Measurements from ENCODE around the gene DDIT3.
"Not testable (repeated sequence)": the region's sequence is repeated elsewhere in the genome, so short reads cannot be mapped to it uniquely, and the experiment has no call there.

The DDIT3 gene

DNA sequence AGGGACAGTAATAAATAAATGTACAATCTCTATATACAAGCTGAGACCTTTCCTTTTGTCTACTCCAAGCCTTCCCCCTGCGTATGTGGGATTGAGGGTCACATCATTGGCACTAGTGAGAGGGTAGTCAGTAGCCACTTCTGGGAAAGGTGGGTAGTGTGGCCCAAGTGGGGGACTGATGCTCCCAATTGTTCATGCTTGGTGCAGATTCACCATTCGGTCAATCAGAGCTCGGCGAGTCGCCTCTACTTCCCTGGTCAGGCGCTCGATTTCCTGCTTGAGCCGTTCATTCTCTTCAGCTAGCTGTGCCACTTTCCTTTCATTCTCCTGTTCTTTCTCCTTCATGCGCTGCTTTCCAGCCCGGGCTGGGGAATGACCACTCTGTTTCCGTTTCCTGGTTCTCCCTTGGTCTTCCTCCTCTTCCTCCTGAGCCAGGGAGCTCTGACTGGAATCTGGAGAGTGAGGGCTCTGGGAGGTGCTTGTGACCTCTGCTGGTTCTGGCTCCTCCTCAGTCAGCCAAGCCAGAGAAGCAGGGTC is 3.6 kb downstream of the DDIT3 start:
- no peak for TF ChIP-seq POLR2A (IDR thresholded peaks at IDR 0.05; ENCODE audit: low read depth, low read length)
- TF ChIP-seq TAF1 (IDR thresholded peaks at IDR 0.05; ENCODE audit: borderline replicate concordance, low read depth, low read length), result no peak
- TF ChIP-seq POLR2AphosphoS5 (IDR thresholded peaks at IDR 0.05; ENCODE audit: low read depth, low read length), result no peak
- FAIRE-seq (no peak), DNase-seq (ENCODE audit: insufficient read length) (no peak)

DNA sequence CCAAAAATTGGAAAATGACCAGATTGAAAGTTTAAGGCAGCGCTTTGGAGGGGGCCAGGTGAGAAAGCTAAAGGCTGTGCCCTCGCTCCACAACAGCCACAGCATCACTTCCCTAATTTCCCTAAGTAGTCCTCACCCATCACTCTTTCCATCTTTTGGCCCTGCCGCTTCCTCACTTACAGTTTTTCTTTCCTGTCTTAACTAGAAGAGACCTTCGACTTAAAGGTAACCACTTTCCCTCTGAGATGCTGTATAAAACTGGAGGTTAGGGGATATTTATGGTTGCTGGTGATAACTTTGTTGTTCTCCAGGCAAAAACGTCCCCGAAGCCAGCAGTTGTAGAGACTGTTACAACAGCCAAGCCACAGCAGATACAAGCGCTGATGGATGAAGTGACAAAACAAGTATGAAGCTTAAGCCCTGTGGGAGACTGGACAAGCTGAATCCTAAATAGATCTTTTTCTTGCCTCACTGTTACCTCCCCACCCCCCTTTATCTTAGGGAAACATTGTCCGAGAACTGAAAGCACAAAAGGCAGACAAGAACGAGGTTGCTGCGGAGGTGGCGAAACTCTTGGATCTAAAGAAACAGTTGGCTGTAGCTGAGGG is 4.3 kb downstream of the DDIT3 start:
- no peak for DNase-seq (ENCODE audit: insufficient read length)
- no peak for FAIRE-seq
- no peak for TF ChIP-seq POLR2A (IDR thresholded peaks at IDR 0.05; ENCODE audit: low read depth, low read length)
- TF ChIP-seq TAF1 (IDR thresholded peaks at IDR 0.05; ENCODE audit: borderline replicate concordance, low read depth, low read length), result no peak
- peak; percentile 40; the same call in 1 of the 2 replicates for TF ChIP-seq POLR2AphosphoS5 (IDR thresholded peaks at IDR 0.05; ENCODE audit: low read depth, low read length)

DNA sequence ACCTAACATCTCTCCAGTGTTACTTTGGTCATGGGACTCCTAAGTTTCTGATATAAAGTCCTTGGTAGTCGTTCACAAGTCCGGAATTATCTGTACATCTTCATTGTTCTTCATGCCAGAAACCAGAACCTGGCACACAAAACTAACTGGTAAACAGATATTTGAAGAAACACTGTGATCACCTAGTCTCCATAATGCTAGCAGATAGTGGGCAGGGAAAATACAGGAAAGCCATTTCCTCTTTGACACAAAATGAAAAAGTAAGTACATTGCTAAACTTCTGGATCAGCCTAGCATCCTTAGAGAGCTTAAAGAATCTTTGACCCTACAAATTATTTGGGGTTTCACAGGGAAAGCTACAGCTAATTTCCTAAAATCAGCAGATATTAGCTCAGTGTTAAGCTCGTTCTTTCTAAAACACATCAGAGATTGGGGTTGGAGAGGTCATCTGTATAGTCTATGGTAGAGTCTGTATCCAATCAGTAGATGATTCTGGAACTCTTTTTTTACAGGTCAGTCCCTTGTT is 4.8 kb downstream of the DDIT3 start:
- 0 out of 2 replicates have a peak, but pooled peaks have one; percentile 4 for TF ChIP-seq POLR2A (IDR thresholded peaks at IDR 0.05; ENCODE audit: low read depth, low read length)
- no peak for TF ChIP-seq TAF1 (IDR thresholded peaks at IDR 0.05; ENCODE audit: borderline replicate concordance, low read depth, low read length)
- no peak for TF ChIP-seq POLR2AphosphoS5 (IDR thresholded peaks at IDR 0.05; ENCODE audit: low read depth, low read length)
- DNase-seq (ENCODE audit: insufficient read length) (no peak), FAIRE-seq (no peak)

DNA sequence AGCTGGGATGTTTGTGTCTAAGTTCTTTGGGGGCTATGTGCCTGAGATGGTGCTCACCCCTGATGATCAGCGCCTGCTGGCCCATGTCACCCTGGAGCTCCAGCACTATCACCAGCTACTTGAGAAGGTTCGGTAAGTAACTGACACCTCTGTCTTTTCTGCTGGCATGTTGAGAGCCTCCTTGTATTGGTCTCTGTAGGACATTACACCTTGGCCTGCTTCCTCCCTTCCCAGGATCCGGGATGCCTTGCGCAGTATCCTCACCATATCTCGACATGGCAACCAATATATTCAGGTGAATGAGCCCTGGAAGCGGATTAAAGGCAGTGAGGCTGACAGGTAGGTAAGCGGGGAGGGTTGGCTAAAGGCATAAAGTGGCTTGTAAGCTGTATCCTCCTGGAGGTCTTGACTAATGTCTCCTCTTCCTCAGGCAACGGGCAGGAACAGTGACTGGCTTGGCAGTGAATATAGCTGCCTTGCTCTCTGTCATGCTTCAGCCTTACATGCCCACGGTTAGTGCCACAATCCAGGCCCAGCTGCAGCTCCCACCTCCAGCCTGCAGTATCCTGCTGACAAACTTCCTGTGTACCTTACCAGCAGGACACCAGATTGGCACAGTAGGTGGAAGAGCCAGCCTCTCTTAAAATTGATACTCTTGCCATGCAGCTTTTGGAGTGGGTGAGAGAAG is 5.5 kb downstream of the DDIT3 start:
- FAIRE-seq, result no peak
- TF ChIP-seq TAF1 (IDR thresholded peaks at IDR 0.05; ENCODE audit: borderline replicate concordance, low read depth, low read length) (no peak), POLR2AphosphoS5 (IDR thresholded peaks at IDR 0.05; ENCODE audit: low read depth, low read length) (no peak; the same call in 1 of the 2 replicates), POLR2A (IDR thresholded peaks at IDR 0.05; ENCODE audit: low read depth, low read length) (peak; percentile 50; the same call in 1 of the 2 replicates)
- DNase-seq (ENCODE audit: insufficient read length), result no peak

DNA sequence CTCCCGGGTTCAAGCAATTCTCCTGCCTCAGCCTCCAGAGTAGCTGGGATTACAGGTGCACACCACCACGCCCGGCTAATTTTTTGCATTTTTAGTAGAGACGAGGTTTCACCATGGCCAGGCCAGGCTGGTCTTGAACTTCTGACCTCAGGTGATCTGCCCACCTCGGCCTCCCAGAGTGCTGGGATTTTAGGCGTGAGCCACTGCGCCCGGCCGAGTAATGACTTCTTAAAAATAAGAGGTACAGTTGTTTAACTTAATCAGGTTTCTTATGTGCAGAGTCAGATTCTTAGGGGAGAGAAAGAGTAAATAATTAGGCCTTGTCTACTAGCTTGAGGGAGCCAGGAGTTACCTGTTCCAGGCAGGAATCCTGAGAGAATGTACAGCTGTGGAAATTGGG is 6.1 kb downstream of the DDIT3 start:
- FAIRE-seq; DNase-seq (ENCODE audit: insufficient read length): not testable (repeated sequence)

DNA sequence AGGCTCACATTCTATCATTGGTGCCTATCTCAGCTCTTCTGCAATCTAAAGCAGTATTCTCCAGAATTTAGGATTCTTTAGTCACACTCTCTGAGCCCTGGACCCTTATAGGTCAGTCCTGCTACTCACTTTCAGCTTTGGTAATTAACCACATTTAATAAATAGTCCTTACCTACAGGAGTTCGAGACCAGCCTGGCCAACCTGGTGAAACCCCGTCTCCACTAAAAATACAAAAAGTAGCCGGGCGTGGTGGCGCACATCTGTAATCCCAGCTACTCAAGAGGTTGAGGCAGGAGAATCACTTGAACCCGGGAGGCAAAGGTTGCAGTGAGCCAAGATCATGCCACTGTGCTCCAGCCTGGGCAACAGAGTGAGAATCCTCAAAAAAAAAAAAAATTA is 6.6 kb downstream of the DDIT3 start:
- DNase-seq (ENCODE audit: insufficient read length); FAIRE-seq: not testable (repeated sequence)

DNA sequence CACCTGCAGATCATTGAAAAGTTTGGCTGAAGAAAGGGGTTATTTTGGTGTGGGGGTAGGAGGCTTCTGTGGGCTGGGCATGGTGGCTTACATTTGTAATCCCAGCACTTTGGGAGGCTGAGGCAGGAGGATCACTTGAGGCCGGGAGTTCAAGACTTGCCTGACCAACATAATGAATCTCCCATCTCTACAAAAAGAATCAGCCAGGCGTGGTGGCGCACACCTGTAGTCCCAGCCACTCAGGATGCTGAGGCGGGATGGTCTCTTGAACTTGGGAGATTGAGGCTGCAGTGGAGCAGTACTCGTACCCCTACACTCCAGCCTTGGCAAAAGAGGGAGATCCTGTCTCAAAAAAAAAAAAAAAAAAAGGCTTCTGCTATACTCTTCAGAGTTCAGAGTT is 7.0 kb downstream of the DDIT3 start:
- DNase-seq (ENCODE audit: insufficient read length) (no peak), FAIRE-seq (no peak)
- TF ChIP-seq POLR2AphosphoS5 (IDR thresholded peaks at IDR 0.05; ENCODE audit: low read depth, low read length), result no peak
- TF ChIP-seq POLR2A (IDR thresholded peaks at IDR 0.05; ENCODE audit: low read depth, low read length), result no peak
- no peak for TF ChIP-seq TAF1 (IDR thresholded peaks at IDR 0.05; ENCODE audit: borderline replicate concordance, low read depth, low read length)

DNA sequence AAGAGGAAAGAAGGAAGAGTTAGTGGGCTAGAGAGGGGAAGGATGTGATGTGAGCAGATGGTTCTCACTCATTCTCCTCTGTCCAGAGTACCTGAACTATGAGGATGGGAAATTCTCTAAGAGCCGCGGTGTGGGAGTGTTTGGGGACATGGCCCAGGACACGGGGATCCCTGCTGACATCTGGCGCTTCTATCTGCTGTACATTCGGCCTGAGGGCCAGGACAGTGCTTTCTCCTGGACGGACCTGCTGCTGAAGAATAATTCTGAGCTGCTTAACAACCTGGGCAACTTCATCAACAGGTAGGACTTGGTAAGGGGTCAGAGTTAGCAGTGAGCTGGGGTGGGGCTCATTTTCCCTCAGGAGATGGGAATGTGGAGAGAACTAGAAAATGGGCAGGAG is 7.6 kb downstream of the DDIT3 start:
- DNase-seq (ENCODE audit: insufficient read length) (no peak), FAIRE-seq (no peak)
- TF ChIP-seq TAF1 (IDR thresholded peaks at IDR 0.05; ENCODE audit: borderline replicate concordance, low read depth, low read length), result no peak
- TF ChIP-seq POLR2AphosphoS5 (IDR thresholded peaks at IDR 0.05; ENCODE audit: low read depth, low read length), result no peak
- TF ChIP-seq POLR2A (IDR thresholded peaks at IDR 0.05; ENCODE audit: low read depth, low read length), result no peak

DNA sequence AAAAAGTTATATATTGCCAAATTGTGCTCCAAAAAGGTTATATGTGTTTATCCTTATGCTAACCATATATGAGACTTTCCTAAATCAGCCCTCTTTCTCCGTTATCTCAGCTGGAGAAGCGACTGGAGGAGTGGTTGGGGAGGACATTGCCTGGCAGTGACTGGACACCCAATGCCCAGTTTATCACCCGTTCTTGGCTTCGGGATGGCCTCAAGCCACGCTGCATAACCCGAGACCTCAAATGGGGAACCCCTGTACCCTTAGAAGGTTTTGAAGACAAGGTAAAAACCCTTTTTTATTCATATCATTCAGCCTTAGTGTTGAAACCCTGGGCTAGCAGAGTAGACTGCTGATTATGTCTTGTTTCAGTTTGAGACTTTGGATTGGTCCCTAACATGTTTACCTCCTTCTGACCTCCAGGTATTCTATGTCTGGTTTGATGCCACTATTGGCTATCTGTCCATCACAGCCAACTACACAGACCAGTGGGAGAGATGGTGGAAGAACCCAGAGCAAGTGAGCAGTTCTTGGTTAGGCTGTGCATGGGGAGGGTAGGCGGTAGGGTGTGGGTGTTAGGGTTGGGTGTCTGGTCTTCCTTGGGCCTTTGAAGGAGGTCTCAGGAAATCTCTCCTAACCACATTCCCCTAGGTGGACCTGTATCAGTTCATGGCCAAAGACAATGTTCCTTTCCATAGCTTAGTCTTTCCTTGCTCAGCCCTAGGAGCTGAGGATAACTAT is 8.6 kb downstream of the DDIT3 start:
- TF ChIP-seq POLR2A (IDR thresholded peaks at IDR 0.05; ENCODE audit: low read depth, low read length) (no peak), TAF1 (IDR thresholded peaks at IDR 0.05; ENCODE audit: borderline replicate concordance, low read depth, low read length) (no peak), POLR2AphosphoS5 (IDR thresholded peaks at IDR 0.05; ENCODE audit: low read depth, low read length) (no peak)
- FAIRE-seq (no peak), DNase-seq (ENCODE audit: insufficient read length) (no peak)

DNA sequence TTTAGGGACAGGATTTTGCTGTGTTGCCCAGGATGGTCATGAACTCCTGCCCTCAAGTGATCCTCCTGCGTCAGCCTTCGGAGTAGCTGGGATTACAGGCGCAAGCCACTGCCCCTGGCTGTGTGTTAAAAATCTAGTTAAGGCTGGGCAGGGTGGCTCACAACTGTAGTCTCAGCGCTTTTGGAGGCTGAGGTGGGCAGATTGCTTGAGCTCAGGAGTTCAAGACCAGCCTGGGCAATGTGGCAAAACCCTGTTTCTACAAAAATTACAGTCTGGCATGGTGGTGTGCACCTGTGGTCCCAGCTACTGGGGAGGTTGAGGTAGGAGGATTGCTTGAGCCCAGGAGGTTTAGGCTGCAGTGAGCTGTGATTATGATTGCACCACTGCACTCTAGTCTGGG is 9.2 kb downstream of the DDIT3 start:
- no peak for TF ChIP-seq POLR2A (IDR thresholded peaks at IDR 0.05; ENCODE audit: low read depth, low read length)
- TF ChIP-seq POLR2AphosphoS5 (IDR thresholded peaks at IDR 0.05; ENCODE audit: low read depth, low read length), result no peak
- TF ChIP-seq TAF1 (IDR thresholded peaks at IDR 0.05; ENCODE audit: borderline replicate concordance, low read depth, low read length), result no peak
- DNase-seq (ENCODE audit: insufficient read length), result no peak

DNA sequence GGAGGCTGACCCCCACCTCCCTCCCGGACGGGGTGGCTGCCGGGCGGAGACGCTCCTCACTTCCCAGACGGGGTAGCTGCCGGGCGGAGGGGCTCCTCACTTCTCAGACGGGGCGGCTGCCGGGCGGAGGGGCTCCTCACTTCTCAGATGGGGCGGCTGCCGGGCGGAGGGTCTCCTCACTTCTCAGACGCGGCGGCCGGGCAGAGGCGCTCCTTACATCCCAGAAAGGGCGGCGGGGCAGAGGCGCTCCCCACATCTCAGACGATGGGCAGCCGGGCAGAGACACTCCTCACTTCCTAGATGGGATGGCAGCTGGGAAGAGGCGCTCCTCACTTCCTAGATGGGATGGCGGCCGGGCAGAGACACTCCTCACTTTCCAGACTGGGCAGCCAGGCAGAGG is 12.5 kb downstream of the DDIT3 start:
- FAIRE-seq; DNase-seq (ENCODE audit: insufficient read length): not testable (repeated sequence)

More for the DNA sequence above, 9.2 kb downstream of the DDIT3 start:
- FAIRE-seq, result no peak

DNA sequence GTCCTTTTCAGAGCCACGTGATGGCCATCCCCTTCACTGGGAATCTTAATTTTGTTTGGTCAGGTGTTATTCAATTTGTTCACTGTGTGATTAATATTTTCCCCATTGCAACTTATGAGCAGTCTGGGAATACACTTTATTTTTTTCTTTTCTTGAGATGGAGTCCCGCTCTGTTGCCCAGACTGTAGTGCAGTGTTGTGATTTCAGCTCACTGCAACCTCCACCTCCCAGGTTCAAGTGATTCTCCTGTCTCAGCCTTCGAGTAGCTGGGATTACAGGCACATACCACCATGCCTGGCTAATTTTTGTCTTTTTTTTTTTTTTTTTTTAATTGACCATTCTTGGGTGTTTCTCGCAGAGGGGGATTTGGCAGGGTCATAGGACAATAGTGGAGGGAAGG is 13.8 kb downstream of the DDIT3 start:
- DNase-seq (ENCODE audit: insufficient read length); FAIRE-seq: not testable (repeated sequence)

DNA sequence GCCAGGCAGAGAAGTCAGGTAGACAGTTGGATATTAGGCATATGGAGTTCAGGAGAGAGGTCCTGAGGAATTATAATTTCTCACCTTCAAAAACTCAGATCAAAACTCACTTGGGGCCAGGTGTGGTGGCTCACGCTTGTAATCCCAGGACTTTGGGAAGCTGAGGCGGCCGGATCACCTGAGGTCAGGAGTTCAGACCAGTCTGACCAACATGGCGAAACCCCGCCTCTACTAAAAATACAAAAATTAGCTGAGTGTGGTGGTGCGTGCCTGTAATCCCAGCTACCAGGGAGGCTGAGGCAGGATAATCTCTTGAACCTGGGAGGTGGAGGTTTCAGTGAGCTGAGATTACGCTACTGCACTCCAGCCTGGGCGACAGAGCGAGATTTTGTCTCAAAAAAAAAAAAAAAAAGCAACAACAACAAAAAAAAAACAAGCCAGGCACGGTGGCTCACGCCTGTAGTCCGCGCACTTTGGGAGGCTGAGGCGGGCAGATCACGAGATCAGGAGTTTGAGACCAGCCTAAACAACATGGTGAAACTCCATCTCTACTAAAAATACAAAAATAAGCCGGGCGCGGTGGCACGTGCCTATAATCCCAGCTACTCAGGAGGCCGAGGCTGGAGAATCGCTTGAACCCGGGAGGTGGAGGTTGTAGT is 17.9 kb downstream of the DDIT3 start:
- FAIRE-seq; DNase-seq (ENCODE audit: insufficient read length): not testable (repeated sequence)

Data from GM12892 (cell line).